ENCODE results near the gene SMARCD2. TPM values are rescaled to one million over a fixed set of nuclear protein-coding genes. Genes with fewer than 3 reads are reported as not detected.

The SMARCD2 gene
- total RNA-seq, 3 donors from 2014 or later: 81.4 to 87.9 (median 83.8) TPM

DNA sequence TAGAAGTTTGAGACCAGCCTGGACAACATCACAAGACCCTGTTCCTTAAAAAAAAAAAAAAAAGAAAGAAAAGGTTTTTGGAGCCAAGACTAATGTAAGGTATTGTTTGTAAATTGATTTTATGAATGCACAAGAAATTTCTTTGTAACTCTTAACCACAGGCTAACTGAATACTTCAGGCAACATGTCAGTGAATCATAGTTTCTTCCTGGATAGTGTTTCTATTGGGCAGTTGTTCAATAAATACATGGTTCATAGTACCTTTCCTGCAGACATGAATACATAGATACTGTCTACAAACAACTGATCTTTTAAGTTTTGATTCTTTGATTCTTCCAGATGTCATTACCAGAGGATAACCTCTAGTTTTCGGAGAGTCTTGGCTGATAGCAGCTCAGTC lies 56.9 kb downstream of the SMARCD2 start:
- Mint-ChIP-seq H3K9me3 (no peaks in the 10 kb centered on the region), H3K27me3 (ENCODE audit: low read depth) (no peaks in the 10 kb centered on the region), H3K4me1 (ENCODE audit: low read depth) (peaks cover 33% of the 10 kb centered on the region), H3K4me3 (no peak overlapping the region), H3K36me3 (ENCODE audit: insufficient read depth) (peaks cover 20% of the 10 kb centered on the region)
- ATAC-seq (no peak), DNase-seq (no peak)

DNA sequence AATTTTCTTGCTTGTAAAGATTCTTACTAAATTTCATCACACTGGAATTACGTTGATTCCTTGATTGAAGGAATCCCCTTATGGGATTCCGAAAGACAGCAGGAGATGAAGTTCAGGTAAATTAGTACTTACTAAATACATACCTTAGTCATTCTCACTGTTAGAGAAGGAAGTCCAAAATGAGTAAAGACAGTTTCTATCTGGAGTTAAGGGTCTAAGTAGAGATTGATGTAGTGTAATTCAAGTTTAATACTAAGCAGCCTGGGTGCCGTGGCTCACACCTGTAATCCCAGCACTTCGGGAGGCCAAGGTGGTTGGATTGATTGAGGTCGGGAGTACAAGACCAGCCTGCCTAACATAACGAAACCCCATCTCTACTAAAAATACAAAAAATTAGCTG lies 59.0 kb downstream of the SMARCD2 start:
- H3K9me3 Mint-ChIP-seq: no peaks in the 10 kb centered on the region
- H3K4me1 Mint-ChIP-seq (ENCODE audit: low read depth): peaks cover 48% of the 10 kb centered on the region
- ATAC-seq (no peak), DNase-seq (no peak)
- H3K27me3 Mint-ChIP-seq (ENCODE audit: low read depth): no peaks in the 10 kb centered on the region
- no peak overlapping the region for H3K4me3 Mint-ChIP-seq
- H3K36me3 Mint-ChIP-seq (ENCODE audit: insufficient read depth): peaks cover 26% of the 10 kb centered on the region

Other genes with a start within 250 kb of the SMARCD2 start
- gene TACO1, start 241.8 kb downstream of the SMARCD2 start, total RNA-seq: 10 to 100 TPM; 38.9 to 47.0 (median 40.7) TPM
- gene MAP3K3, start 220.3 kb downstream of the SMARCD2 start, total RNA-seq: 10 to 100 TPM; 17.9 to 21.6 (median 17.9) TPM
- 100 to 1,000 TPM; 119 to 169 (median 146) TPM for gene LIMD2, start 142.6 kb downstream of the SMARCD2 start, total RNA-seq
- 10 to 100 TPM; 35.8 to 37.7 (median 35.9) TPM for gene STRADA, start 100.9 kb downstream of the SMARCD2 start, total RNA-seq
- gene CCDC47, start 69.1 kb downstream of the SMARCD2 start, total RNA-seq: 100 to 1,000 TPM in 2 of 3 donors, 10 to 100 TPM in 1; 99.5 to 103 (median 102) TPM
- gene DDX42, start 68.5 kb downstream of the SMARCD2 start, total RNA-seq: 100 to 1,000 TPM in 1 of 3 donors, 10 to 100 TPM in 2; 95.1 to 112 (median 95.3) TPM
- 100 to 1,000 TPM; 272 to 298 (median 280) TPM for gene PSMC5, start 15.3 kb downstream of the SMARCD2 start, total RNA-seq
- 100 to 1,000 TPM; 123 to 169 (median 157) TPM for gene FTSJ3, start 15.0 kb downstream of the SMARCD2 start, total RNA-seq
- not detected for gene CSH2, start 31.0 kb upstream of the SMARCD2 start, total RNA-seq
- gene GH2, start 39.3 kb upstream of the SMARCD2 start, total RNA-seq: not detected
- not detected for gene CSH1, start 53.9 kb upstream of the SMARCD2 start, total RNA-seq
- gene CSHL1, start 68.6 kb upstream of the SMARCD2 start, total RNA-seq: not detected
- gene GH1, start 76.2 kb upstream of the SMARCD2 start, total RNA-seq: not detected
- 10 to 100 TPM; 15.3 to 21.6 (median 17.1) TPM for gene CD79B, start 89.6 kb upstream of the SMARCD2 start, total RNA-seq
- gene SCN4A, start 130.2 kb upstream of the SMARCD2 start, total RNA-seq: under 1 TPM in 2 of 3 donors, not detected in 1; 0.05 to 0.14 TPM
- gene PRR29, start 155.7 kb upstream of the SMARCD2 start, total RNA-seq: under 1 TPM in 1 of 3 donors, not detected in 2; 0.16 TPM
- gene ICAM2, start 177.9 kb upstream of the SMARCD2 start, total RNA-seq: 10 to 100 TPM; 67.0 to 88.9 (median 77.1) TPM